HepG2 (cell line): ENCODE data around the gene DPP3. TPM values are rescaled to one million over a fixed set of nuclear protein-coding genes. Genes with fewer than 3 reads are reported as not detected.
"Not testable (repeated sequence)": the region's sequence is repeated elsewhere in the genome, so short reads cannot be mapped to it uniquely, and the experiment has no call there.

ENCODE experiments used
- ATAC-seq: fragments of 200-7000 bp; cut with Tn5 transposase; 3 replicates; pipeline ENCODE4 v1.9.1; 2020; ENCODE audit warnings: mild to moderate bottlenecking, moderate library complexity
- BruUV-seq: library from RNA; stranded (reverse); fragments of 400-500 nt; replicated peaks from 2 replicates; lab custom pipeline; 2021; lab: Mats Ljungman, UMichigan
- CTCF ChIA-PET: fragments of 300-600 bp; formaldehyde crosslinking; extraction: SDS; loops from one replicate; lab custom pipeline; 2021; ENCODE audit warnings: low total read pairs, inconsistent platforms, low intra/inter-chr PET ratio; lab: Yijun Ruan, JAX
- POLR2A ChIA-PET: fragments of 350-600 bp; sonication (Branson Sonifier 250); formaldehyde crosslinking; loops from one replicate; lab custom pipeline; 2020; ENCODE audit warnings: antibody characterized with exemption, inconsistent platforms; lab: Yijun Ruan, JAX
- DNase-seq: peaks from one replicate; pipeline ENCODE4 v3.0.0-alpha.2; 2015; ENCODE audit warnings: low spot score
- FAIRE-seq: peaks from 3 replicates; lab custom pipeline; 2011; peaks lifted over from hg19 to GRCh38; lab: Jason Lieb, UNC
- H2AFZ ChIP-seq: one replicate; pipeline ENCODE4 v1.6.1; 2011; ENCODE audit warnings: low read length, inconsistent platforms
- H3K27ac ChIP-seq: fragments of 300-600 bp; 3 replicates; pipeline ENCODE4 v1.8.0; 2011; ENCODE audit warnings: mixed run types, mild to moderate bottlenecking, mixed read lengths, low read length, inconsistent platforms; ENCODE audit not compliant: insufficient read depth; ENCODE audit errors: extremely low read length
- H3K27me3 ChIP-seq, 2 experiments: fragments of 200-600 bp in 1 of 2; 2 replicates in 1 of 2; 3 replicates in 1 of 2; pipeline versions ENCODE4 v1.6.0 to v1.8.0; 2011; ENCODE audit warnings: low read length in 2 of 2, mild to moderate bottlenecking in 2 of 2, moderate library complexity in 2 of 2, inconsistent platforms in 1 of 2; ENCODE audit not compliant: insufficient read depth in 2 of 2, control insufficient read depth in 1 of 2
- H3K36me3 ChIP-seq, 2 experiments: fragments of 200-600 bp in 1 of 2; replicated peaks in 1 of 2; 2 replicates in 1 of 2; 3 replicates in 1 of 2; pipeline versions ENCODE4 v1.5.1 to v1.8.0; 2011; ENCODE audit warnings: low read length in 2 of 2, inconsistent platforms in 1 of 2; ENCODE audit not compliant: insufficient read depth in 2 of 2, control insufficient read depth in 1 of 2
- H3K4me1 ChIP-seq: 2 replicates; pipeline ENCODE4 v1.5.1; 2012; ENCODE audit warnings: low read length, inconsistent platforms; ENCODE audit not compliant: insufficient read depth
- H3K4me2 ChIP-seq: 2 replicates; pipeline ENCODE4 v1.6.0; 2011; ENCODE audit warnings: low read depth, low read length, inconsistent platforms
- H3K4me3 ChIP-seq, 3 experiments: fragments of 200-600 bp in 1 of 3; sonication (generic), shearing (Covaris generic) in 1 of 3; replicated peaks in 1 of 3; 2 replicates each; pipeline ENCODE4 v1.5.1; 2011 to 2016; ENCODE audit warnings: low read length in 3 of 3, inconsistent platforms in 2 of 3, low read depth in 2 of 3, mild to moderate bottlenecking in 2 of 3, control low read depth in 1 of 3, mixed read lengths in 1 of 3; ENCODE audit not compliant: insufficient read depth in 1 of 3
- H3K79me2 ChIP-seq: one replicate; pipeline ENCODE4 v1.6.1; 2011; ENCODE audit warnings: low read length, inconsistent platforms; ENCODE audit not compliant: insufficient read depth
- H3K9ac ChIP-seq: 2 replicates; pipeline ENCODE4 v1.6.0; 2011; ENCODE audit warnings: mild to moderate bottlenecking, low read depth, low read length, inconsistent platforms; ENCODE audit not compliant: insufficient read depth
- H3K9me3 ChIP-seq: 2 replicates; pipeline ENCODE4 v1.5.1; 2012; ENCODE audit warnings: mild to moderate bottlenecking, low read length
- H4K20me1 ChIP-seq: 2 replicates; pipeline ENCODE4 v1.6.0; 2011; ENCODE audit warnings: inconsistent platforms, mild to moderate bottlenecking, low read length, moderate library complexity; ENCODE audit not compliant: insufficient read depth
- CCDC6 ChIP-seq: sonication (generic); formaldehyde crosslinking; IDR thresholded peaks from 2 replicates; pipeline ENCODE4 v1.8.1; 2022; ENCODE audit warnings: mild to moderate bottlenecking, missing genetic modification reagents, moderate library complexity
- HOXA5 ChIP-seq: sonication (generic); formaldehyde crosslinking; IDR thresholded peaks from 2 replicates; pipeline ENCODE4 v1.4.0; 2020; ENCODE audit warnings: missing genetic modification reagents
- NR2F6 ChIP-seq, 2 experiments: IDR thresholded peaks; 2 replicates each; pipeline ENCODE4 v1.6.1; 2016; ENCODE audit warnings: antibody characterized with exemption in 1 of 2, mild to moderate bottlenecking in 1 of 2
- PHB2 ChIP-seq: fragments of 450-650 bp; IDR thresholded peaks from 2 replicates; pipeline ENCODE4 v1.6.1; 2018; ENCODE audit not compliant: partially characterized antibody
- SIN3A ChIP-seq: IDR thresholded peaks from 2 replicates; pipeline ENCODE4 v1.6.1; 2011; ENCODE audit warnings: low read depth, mild to moderate bottlenecking, control low read depth, low read length, borderline replicate concordance
- ZBTB26 ChIP-seq: IDR thresholded peaks from 2 replicates; pipeline ENCODE4 v1.6.1; 2016; ENCODE audit warnings: missing compliant biosample characterization, missing genetic modification reagents, borderline replicate concordance
- ZBTB37 ChIP-seq: sonication (generic); formaldehyde crosslinking; IDR thresholded peaks from 2 replicates; pipeline ENCODE4 v1.4.0; 2020; ENCODE audit warnings: mild to moderate bottlenecking, missing genetic modification reagents
- ZNF274 ChIP-seq: sonication (generic); formaldehyde crosslinking; IDR thresholded peaks from 2 replicates; pipeline ENCODE4 v1.5.1; 2020; ENCODE audit warnings: mild to moderate bottlenecking, missing genetic modification reagents
- ZNF276 ChIP-seq: sonication (generic); formaldehyde crosslinking; IDR thresholded peaks from 2 replicates; pipeline ENCODE4 v1.4.0; 2020; ENCODE audit warnings: mild to moderate bottlenecking, low read depth, missing genetic modification reagents
- ZNF367 ChIP-seq: sonication (generic); formaldehyde crosslinking; IDR thresholded peaks from 2 replicates; pipeline ENCODE4 v1.4.0; 2020; ENCODE audit warnings: missing genetic modification reagents, borderline replicate concordance
- ZNF652 ChIP-seq: IDR thresholded peaks from 2 replicates; pipeline ENCODE4 v1.6.1; 2016; ENCODE audit warnings: low read depth, borderline replicate concordance
- ZNF724P ChIP-seq: sonication (generic); formaldehyde crosslinking; IDR thresholded peaks from 2 replicates; pipeline ENCODE4 v1.8.0; 2022; ENCODE audit warnings: missing genetic modification reagents, borderline replicate concordance
- ZNF850 ChIP-seq: sonication (generic); formaldehyde crosslinking; conservative IDR thresholded peaks from 2 replicates; pipeline ENCODE4 v1.9.0; 2021; ENCODE audit warnings: mild to moderate bottlenecking, missing genetic modification reagents
- in situ Hi-C: cut with HindIII; loops from 2 replicates; pipeline ENCODE4 v1.10.0; 2017; ENCODE audit warnings: low pct_unique_long_range_greater_than_20kb; ENCODE audit not compliant: extremely low pct_ligation_motif_present
- intact Hi-C: fragments of 100-400 bp; cut with micrococcal nuclease; formaldehyde crosslinking; loops from one replicate; pipeline ENCODE4 v1.10.0; 2022; ENCODE audit not compliant: unreplicated experiment
- polyA plus RNA-seq, 8 experiments: library from polyadenylated mRNA; depleted of rRNA in 3 of 8; stranded (reverse) in 7 of 8; unstranded in 1 of 8; fragments of >200 nt; fragmentation: Illumina TruSeq in 4 of 8; extraction: Trizol in 4 of 8; gene quantifications; 2 replicates each; pipeline versions ENCODE4 v1.2.1 to v1.2.3, GENCODE V29; 2011 to 2016; ENCODE audit warnings: low read depth in 4 of 8, missing spikeins in 1 of 8, mixed read lengths in 1 of 8; ENCODE audit not compliant: insufficient read depth in 1 of 8
- total RNA-seq, 5 experiments: library from RNA; depleted of rRNA; stranded (reverse); fragments of >200 nt; fragmentation: Illumina TruSeq; extraction: Trizol; gene quantifications; 2 replicates each; pipeline ENCODE4 v1.2.3, GENCODE V29; 2016; ENCODE audit warnings: low read depth in 1 of 5
- TF ChIP-seq, protein P1 (sequence below): sonication (generic); formaldehyde crosslinking; IDR thresholded peaks from 2 replicates; pipeline ENCODE4 v1.5.0; 2020; ENCODE audit warnings: missing genetic modification reagents
- TF ChIP-seq, protein P2 (sequence below): sonication (generic); formaldehyde crosslinking; IDR thresholded peaks from 2 replicates; pipeline ENCODE4 v1.8.1; 2023; ENCODE audit warnings: mild to moderate bottlenecking, inconsistent platforms, moderate library complexity, missing genetic modification reagents, borderline replicate concordance

DPP3 gene
- total and polyA plus RNA-seq, 2 of the 13 experiments (the other 11 are each of a cell fraction or from before 2014, with no cell fraction given): 38.4 to 59.8 TPM

- TF ChIP-seq, protein P1, sequence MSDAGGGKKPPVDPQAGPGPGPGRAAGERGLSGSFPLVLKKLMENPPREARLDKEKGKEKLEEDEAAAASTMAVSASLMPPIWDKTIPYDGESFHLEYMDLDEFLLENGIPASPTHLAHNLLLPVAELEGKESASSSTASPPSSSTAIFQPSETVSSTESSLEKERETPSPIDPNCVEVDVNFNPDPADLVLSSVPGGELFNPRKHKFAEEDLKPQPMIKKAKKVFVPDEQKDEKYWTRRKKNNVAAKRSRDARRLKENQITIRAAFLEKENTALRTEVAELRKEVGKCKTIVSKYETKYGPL (CRISPR knock-in tag): no peak
- TF ChIP-seq ZBTB26 (CRISPR knock-in tag) (0 out of 2 replicates have a peak, but pooled peaks have one; percentile 40), ZBTB37 (CRISPR knock-in tag) (no peak), ZNF367 (CRISPR knock-in tag) (no peak), ZNF276 (no peak), ZNF274 (CRISPR knock-in tag) (peak; percentile 85; the same call in 1 of the 2 replicates), CCDC6 (peak; percentile 98), NR2F6 (IDR thresholded peaks at IDR 0.05) (peak; percentile 19; the same call in 1 of the 2 replicates), NR2F6 (CRISPR knock-in tag; IDR thresholded peaks at IDR 0.05) (peak; percentile 41), PHB2 (no peak), HOXA5 (CRISPR knock-in tag) (0 out of 2 replicates have a peak, but pooled peaks have one; percentile 12), ZNF850 (CRISPR knock-in tag) (no peak), ZNF724P (CRISPR knock-in tag) (no peak), SIN3A (peak; percentile 92), ZNF652 (CRISPR knock-in tag) (peak; percentile 99)
- TF ChIP-seq, protein P2, sequence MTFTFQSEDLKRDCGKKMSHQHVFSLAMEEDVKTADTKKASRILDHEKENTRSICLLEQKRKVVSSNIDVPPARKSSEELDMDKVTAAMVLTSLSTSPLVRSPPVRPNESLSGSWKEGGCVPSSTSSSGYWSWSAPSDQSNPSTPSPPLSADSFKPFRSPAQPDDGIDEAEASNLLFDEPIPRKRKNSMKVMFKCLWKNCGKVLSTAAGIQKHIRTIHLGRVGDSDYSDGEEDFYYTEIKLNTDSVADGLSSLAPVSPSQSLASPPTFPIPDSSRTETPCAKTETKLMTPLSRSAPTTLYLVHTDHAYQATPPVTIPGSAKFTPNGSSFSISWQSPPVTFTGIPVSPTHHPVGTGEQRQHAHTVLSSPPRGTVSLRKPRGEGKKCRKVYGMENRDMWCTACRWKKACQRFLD (CRISPR knock-in tag): peak; percentile 30; the same call in 1 of the 2 replicates
Observed at GRCh38 chr11:66480117-66480938, at the start of gene DPP3 (continued).

DNA sequence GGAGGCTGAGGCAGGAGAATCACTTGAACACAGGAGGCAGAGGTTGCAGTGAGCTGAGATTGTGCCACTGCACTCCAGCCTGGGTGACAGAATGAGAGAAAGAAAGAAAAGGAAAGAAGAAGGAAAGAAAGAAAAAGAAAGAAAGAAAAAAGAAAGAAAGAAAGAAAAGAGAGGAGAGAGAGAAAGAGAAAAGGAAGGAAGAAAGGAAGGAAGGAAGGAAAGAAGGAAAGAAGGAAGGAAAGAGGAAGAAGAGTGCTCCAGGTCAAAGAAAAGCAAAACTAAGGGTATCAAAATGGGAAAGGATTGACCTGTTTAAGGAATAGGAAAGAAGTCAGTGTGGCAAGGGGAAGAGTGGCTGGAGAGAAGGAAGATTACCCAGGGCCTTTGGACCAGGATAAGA, 48.9 kb upstream of the DPP3 start:
- H3K9me3 ChIP-seq, H3K4me1 ChIP-seq, ATAC-seq, H3K79me2 ChIP-seq, H3K4me3 ChIP-seq, H3K4me2 ChIP-seq, intact Hi-C loops, H4K20me1 ChIP-seq, H2AFZ ChIP-seq, H3K27ac ChIP-seq, H3K27me3 ChIP-seq, FAIRE-seq, in situ Hi-C loops, BruUV-seq, DNase-seq, H3K9ac ChIP-seq: not testable (repeated sequence)
- ChIA-PET POLR2A (interaction anchor here (1.1 kb wide), 1 partner anchor 8 kb away, joined by 3 read pairs; no protein-coding TSS in a partner anchor), CTCF (interaction anchor here (1.4 kb wide), 1 partner anchor 23 kb away, joined by 5 read pairs; no protein-coding TSS in a partner anchor)
- peaks cover 4 to 13% of the 10 kb centered on the region in 2 experiments; a peak in 3 of 5 replicates for H3K36me3 ChIP-seq
